NCI-H69 (cell line): ENCODE results near the gene CBFA2T3.
"Not testable (repeated sequence)": the region's sequence is repeated elsewhere in the genome, so short reads cannot be mapped to it uniquely, and the experiment has no call there.

Experiments
- DNase-seq: peaks from one replicate; lab custom pipeline; 2025; lab: John Stamatoyannopoulos, UW

Gene CBFA2T3

GRCh38 chr16:88909431-88910210 lies 67.4 kb downstream of the CBFA2T3 start:
- DNase-seq = no peak

GRCh38 chr16:88908307-88908706 lies 68.7 kb downstream of the CBFA2T3 start:
- DNase-seq = no peak

- DNase-seq = no peak
Observed at GRCh38 chr16:88907768-88908167, 69.2 kb downstream of the CBFA2T3 start.

GRCh38 chr16:88906535-88907105 lies 70.4 kb downstream of the CBFA2T3 start:
- no peak for DNase-seq

- no peak for DNase-seq
Observed at GRCh38 chr16:88906020-88906419, 71.0 kb downstream of the CBFA2T3 start.

GRCh38 chr16:88905563-88905962 lies 71.4 kb downstream of the CBFA2T3 start:
- DNase-seq = peak; percentile 36

- DNase-seq = peak; percentile 29
Observed at GRCh38 chr16:88904676-88905365, 72.2 kb downstream of the CBFA2T3 start.

GRCh38 chr16:88903267-88903666 lies 73.7 kb downstream of the CBFA2T3 start:
- no peak for DNase-seq

- no peak for DNase-seq
Observed at GRCh38 chr16:88902744-88903143, 74.3 kb downstream of the CBFA2T3 start.

- DNase-seq = no peak
Observed at GRCh38 chr16:88901718-88902337, 75.2 kb downstream of the CBFA2T3 start.

GRCh38 chr16:88900662-88901052 lies 76.3 kb downstream of the CBFA2T3 start:
- no peak for DNase-seq

- DNase-seq = no peak
Observed at GRCh38 chr16:88899901-88900661, 76.9 kb downstream of the CBFA2T3 start.

- no peak for DNase-seq
Observed at GRCh38 chr16:88897696-88898425, 79.1 kb downstream of the CBFA2T3 start.

GRCh38 chr16:88896238-88897070 lies 80.6 kb downstream of the CBFA2T3 start:
- no peak for DNase-seq

- DNase-seq = no peak
Observed at GRCh38 chr16:88895335-88895734, 81.7 kb downstream of the CBFA2T3 start.

- no peak for DNase-seq
Observed at GRCh38 chr16:88894681-88895300, 82.2 kb downstream of the CBFA2T3 start.

- not testable (repeated sequence) for DNase-seq
Observed at GRCh38 chr16:88894266-88894665, 82.7 kb downstream of the CBFA2T3 start.

- no peak for DNase-seq
Observed at GRCh38 chr16:88893127-88893968, 83.7 kb downstream of the CBFA2T3 start.

- no peak for DNase-seq
Observed at GRCh38 chr16:88892065-88892464, 84.9 kb downstream of the CBFA2T3 start.
